SJSA1 (cell line): Measurements from ENCODE around the gene RREB1. TPM values are rescaled to one million over a fixed set of nuclear protein-coding genes. Genes with fewer than 3 reads are reported as not detected.
A peak's percentile ranks its signal among the peaks of the same experiment; 100 is the strongest.

Experiments
- DNase-seq, 2 experiments: peaks; one replicate each; pipeline ENCODE4 v3.0.0-alpha.2; 2015 to 2020; ENCODE audit warnings: low spot score in 2 of 2, low read depth in 1 of 2
- H3K27ac ChIP-seq: fragments of 250-450 bp; sonication (Bioruptor Pico); 2 replicates; pipeline ENCODE4 v1.5.1; 2020; ENCODE audit warnings: mild to moderate bottlenecking, moderate library complexity
- H3K27me3 ChIP-seq: fragments of 250-450 bp; sonication (Bioruptor Pico); replicated peaks from 2 replicates; pipeline ENCODE4 v1.5.1; 2020; ENCODE audit warnings: mild to moderate bottlenecking, moderate library complexity
- H3K36me3 ChIP-seq: fragments of 250-450 bp; sonication (Bioruptor Pico); 2 replicates; pipeline ENCODE4 v1.5.1; 2020; ENCODE audit warnings: mild to moderate bottlenecking
- H3K4me1 ChIP-seq: fragments of 250-450 bp; sonication (Bioruptor Pico); replicated peaks from 2 replicates; pipeline ENCODE4 v1.6.1; 2021; ENCODE audit warnings: mild to moderate bottlenecking
- H3K4me3 ChIP-seq: fragments of 250-450 bp; sonication (Bioruptor Pico); 2 replicates; pipeline ENCODE4 v1.5.1; 2020; ENCODE audit warnings: mild to moderate bottlenecking
- H3K9me3 ChIP-seq: fragments of 250-450 bp; sonication (Bioruptor Pico); replicated peaks from 2 replicates; pipeline ENCODE4 v1.5.1; 2020; ENCODE audit warnings: mild to moderate bottlenecking
- total RNA-seq: library from RNA; depleted of rRNA; stranded (reverse); fragments of >200 nt; shearing (Covaris generic); gene quantifications from 2 replicates; pipeline ENCODE4 v1.2.3, GENCODE V29; 2014

The RREB1 gene
- total RNA-seq, 1 experiment from 2014 or later: 16.9 TPM

DNA sequence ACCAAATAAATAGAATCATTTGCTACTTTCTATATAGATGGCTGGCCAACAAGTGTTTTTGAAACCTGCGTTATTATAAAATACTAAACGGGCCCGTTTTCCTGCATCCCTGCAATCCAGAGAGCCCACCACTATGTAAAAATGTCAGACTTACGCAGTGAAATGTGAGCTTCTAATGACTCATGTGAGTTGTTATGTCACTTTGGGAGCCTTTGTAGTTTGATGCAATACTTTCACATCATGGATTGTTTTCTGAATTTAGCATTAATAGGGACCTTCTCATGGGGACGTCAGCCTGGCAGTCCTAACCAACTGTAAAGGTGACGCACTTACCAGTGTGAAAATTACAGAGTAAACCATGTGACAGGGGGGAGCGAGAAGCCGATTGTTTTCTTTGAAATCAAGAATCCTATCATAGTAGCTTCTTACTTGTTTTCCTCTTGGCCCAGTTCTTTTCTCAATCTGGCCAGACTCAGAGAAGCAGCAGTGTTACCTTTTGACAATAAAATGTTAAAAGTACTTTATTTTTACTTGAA, 130.0 kb downstream of the RREB1 start:
- H3K36me3 ChIP-seq: peaks cover 45% of the 10 kb centered on the region
- no peaks in the 10 kb centered on the region for H3K9me3 ChIP-seq
- no peak for DNase-seq
- no peak overlapping the region for H3K27ac ChIP-seq
- H3K4me3 ChIP-seq: no peak overlapping the region
- no peaks in the 10 kb centered on the region for H3K27me3 ChIP-seq
- H3K4me1 ChIP-seq: peaks cover 16% of the 10 kb centered on the region

DNA sequence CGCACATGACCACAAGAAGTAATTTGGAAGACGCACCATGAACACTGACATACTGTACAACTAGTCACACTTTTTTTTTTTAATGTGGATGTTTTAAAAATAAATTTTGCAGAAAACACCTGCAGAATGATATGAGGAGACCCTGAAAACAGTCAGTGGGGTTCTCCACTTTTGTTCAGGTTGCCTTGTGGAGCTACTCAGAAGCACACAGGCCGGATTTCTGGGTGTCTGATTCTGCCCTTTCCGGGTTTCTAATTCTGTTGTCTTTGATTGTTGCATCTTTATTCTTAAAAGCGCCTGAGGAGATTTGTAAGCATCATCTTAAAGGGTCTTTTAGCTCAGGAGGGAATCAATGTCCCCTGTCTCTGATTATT, 130.8 kb downstream of the RREB1 start:
- no peak for DNase-seq
- Histone ChIP-seq H3K27me3 (no peaks in the 10 kb centered on the region), H3K9me3 (no peaks in the 10 kb centered on the region), H3K4me3 (no peak overlapping the region), H3K4me1 (peaks cover 23% of the 10 kb centered on the region), H3K27ac (no peak overlapping the region), H3K36me3 (peaks cover 42% of the 10 kb centered on the region)

DNA sequence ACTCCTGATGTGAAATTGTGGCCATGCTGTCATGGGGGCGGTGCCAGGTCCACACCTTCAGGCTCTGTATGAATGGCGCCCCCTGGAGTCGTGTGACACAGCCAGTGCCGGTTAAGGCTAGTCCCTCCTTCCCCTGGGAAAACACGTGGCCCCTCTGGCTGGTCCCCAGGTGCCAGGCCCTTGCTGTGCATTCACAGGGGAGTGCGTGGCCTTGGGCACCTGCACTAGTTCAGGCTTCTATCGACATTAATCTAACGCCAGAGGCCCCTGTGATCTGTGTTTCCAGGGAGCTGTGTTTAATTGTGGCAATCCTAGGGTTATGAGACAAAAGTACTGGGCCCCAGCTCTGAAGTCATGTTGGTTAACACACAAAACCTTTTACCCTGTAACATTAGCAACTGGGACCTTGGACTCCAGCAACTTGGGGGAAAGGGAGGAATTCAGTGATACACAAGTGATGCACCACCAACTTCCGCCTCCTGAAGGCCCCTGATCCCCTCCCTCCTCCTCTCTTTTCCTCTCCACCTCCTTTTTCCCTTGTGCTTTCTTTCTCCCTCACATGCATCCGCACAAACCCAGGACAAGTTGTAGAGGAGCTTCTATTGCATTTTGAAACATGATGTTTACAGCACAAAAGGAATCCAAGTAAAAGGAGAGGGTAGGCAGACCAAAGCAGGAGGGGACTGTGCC, 131.3 kb downstream of the RREB1 start:
- Histone ChIP-seq H3K4me3 (no peak overlapping the region), H3K27me3 (no peaks in the 10 kb centered on the region), H3K4me1 (peaks cover 23% of the 10 kb centered on the region), H3K36me3 (peaks cover 37% of the 10 kb centered on the region), H3K27ac (no peak overlapping the region), H3K9me3 (no peaks in the 10 kb centered on the region)
- DNase-seq: peak; percentile 48 to 85

DNA sequence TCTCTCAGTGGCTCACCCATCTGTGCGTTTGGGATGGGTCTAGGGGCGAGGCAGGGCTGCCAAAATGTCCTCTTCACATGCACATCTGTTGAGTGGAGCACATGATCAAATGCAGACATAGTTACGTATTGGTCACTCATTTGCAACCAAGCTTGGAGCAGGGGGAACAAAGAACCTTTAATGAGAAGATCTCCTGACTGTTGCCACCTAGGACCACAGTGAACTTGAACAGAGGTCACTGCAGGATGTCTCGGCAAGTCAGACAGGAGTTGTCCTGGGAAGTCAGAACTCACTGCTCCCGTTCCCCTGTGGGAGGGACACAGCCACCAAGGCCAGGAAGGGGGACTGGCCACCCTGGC, 131.8 kb downstream of the RREB1 start:
- Histone ChIP-seq H3K27me3 (no peaks in the 10 kb centered on the region), H3K9me3 (no peaks in the 10 kb centered on the region)
- no peak for DNase-seq

DNA sequence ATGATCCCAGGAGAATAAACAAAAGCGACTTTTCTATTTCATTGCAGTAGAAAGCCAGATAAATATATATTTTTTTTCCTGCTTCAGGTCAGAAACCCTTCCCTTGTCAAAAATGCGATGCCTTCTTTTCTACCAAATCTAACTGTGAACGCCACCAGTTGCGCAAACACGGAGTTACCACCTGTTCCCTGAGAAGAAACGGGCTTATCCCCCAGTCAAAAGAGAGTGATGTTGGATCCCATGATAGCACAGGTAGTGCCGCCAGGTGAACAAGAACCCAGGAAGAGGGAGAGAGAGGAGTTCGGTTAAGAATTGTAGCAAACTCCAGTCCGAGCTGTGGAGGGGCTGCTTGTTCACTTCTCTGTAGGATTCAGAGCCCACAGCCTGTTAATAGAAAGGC, 132.6 kb downstream of the RREB1 start:
- no peak for DNase-seq
- H3K9me3 ChIP-seq: no peaks in the 10 kb centered on the region
- peaks cover 23% of the 10 kb centered on the region for H3K4me1 ChIP-seq
- H3K4me3 ChIP-seq: no peak overlapping the region
- no peak overlapping the region for H3K27ac ChIP-seq
- no peaks in the 10 kb centered on the region for H3K27me3 ChIP-seq
- peaks cover 31% of the 10 kb centered on the region for H3K36me3 ChIP-seq

More for the DNA sequence above, 131.8 kb downstream of the RREB1 start:
- Histone ChIP-seq H3K4me1 (peaks cover 23% of the 10 kb centered on the region), H3K27ac (no peak overlapping the region), H3K4me3 (no peak overlapping the region), H3K36me3 (peaks cover 32% of the 10 kb centered on the region)

DNA sequence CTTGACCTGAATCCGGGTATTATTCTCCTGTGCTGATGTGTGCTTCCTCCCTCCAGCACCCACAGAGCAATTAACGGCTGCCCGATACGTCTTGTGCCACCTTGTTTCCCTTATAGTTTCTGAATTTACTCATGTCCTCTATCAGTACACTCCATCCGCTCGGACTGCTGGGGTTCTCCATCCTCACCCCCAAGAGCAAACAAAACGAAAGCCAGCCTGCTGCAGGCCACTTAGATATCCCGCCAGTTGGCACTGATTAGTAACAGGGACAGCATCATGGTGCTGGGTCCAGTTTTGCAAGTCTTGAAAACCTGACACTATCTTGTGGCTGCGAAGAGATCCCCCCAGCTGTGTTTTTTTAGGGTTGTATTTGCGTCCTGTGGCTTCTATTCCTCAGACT, 133.4 kb downstream of the RREB1 start:
- H3K4me1 ChIP-seq: peaks cover 23% of the 10 kb centered on the region
- DNase-seq: no peak
- no peak overlapping the region for H3K27ac ChIP-seq
- H3K4me3 ChIP-seq: no peak overlapping the region
- no peaks in the 10 kb centered on the region for H3K9me3 ChIP-seq
- H3K36me3 ChIP-seq: peaks cover 35% of the 10 kb centered on the region
- no peaks in the 10 kb centered on the region for H3K27me3 ChIP-seq

DNA sequence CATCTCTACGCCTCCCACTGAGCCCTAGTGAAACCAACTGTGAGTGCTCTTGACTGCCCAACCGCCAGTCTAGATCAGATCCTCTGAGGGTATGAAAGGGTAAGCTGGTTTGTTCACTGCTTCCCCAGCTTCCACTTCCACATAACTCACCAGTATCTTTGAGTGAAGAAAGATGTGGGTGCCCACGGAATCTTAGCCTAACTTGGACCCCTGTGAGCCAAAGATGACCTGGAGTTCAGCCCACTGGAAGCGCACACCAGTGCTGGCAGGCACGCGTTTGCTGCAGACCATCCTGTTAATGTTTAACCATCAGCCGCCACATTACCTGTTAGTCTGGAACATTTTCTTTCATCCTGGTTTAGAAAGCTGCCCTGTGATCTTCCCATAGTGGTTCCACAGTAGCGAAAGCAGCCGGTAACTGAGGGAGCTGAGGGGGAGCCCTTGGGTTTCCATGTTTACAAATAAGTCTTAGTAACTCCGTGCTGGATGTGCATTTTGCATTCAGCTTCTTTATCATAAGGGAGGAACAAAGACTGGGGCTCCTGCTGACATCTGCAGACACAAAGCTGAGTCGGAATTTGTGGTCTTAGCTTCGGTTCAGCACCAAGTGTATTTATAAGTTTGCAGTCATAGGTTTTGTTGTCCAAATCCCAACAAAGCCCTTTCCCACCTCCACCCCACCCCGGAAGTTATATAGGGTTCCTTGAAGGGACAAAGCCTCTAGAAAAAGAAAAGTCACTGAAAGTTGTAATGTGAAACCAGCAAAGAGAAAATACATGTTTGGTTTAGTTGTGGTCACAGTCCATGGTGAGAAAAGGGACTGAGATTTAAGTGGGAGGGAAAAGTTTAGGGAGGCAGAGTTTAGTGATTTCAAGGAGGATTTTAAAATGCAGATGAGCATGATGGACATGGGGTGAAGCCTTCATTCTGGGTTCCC, 134.2 kb downstream of the RREB1 start:
- DNase-seq: peak; percentile 59 to 77
- no peak overlapping the region; the same call in 1 of the 2 replicates for H3K4me3 ChIP-seq
- no peaks in the 10 kb centered on the region for H3K27me3 ChIP-seq
- H3K9me3 ChIP-seq: no peaks in the 10 kb centered on the region
- H3K27ac ChIP-seq: peak overlapping the region; percentile 80
- peaks cover 43% of the 10 kb centered on the region for H3K36me3 ChIP-seq
- H3K4me1 ChIP-seq: peaks cover 23% of the 10 kb centered on the region

DNA sequence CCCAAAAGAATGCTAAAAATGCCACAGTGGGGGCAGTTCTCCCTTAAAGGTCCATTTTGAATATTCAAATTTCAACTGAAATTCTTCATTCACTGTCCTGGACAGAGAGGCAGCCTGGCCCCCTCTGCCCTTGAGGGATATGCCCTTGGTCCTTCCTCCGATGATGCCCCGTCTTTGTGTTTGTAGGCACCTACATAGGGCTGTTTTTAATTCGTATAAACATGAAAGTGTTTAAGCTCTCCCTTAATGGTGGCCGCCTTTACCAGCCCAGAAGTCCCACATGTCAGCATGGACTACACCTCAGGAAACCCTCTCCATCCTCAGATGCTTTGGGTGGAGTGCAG, 135.0 kb downstream of the RREB1 start:
- no peak overlapping the region for H3K4me3 ChIP-seq
- H3K27ac ChIP-seq: peak overlapping the region; percentile 80
- H3K9me3 ChIP-seq: no peaks in the 10 kb centered on the region
- peaks cover 49% of the 10 kb centered on the region for H3K36me3 ChIP-seq
- peaks cover 23% of the 10 kb centered on the region for H3K4me1 ChIP-seq
- no peaks in the 10 kb centered on the region for H3K27me3 ChIP-seq
- no peak for DNase-seq

DNA sequence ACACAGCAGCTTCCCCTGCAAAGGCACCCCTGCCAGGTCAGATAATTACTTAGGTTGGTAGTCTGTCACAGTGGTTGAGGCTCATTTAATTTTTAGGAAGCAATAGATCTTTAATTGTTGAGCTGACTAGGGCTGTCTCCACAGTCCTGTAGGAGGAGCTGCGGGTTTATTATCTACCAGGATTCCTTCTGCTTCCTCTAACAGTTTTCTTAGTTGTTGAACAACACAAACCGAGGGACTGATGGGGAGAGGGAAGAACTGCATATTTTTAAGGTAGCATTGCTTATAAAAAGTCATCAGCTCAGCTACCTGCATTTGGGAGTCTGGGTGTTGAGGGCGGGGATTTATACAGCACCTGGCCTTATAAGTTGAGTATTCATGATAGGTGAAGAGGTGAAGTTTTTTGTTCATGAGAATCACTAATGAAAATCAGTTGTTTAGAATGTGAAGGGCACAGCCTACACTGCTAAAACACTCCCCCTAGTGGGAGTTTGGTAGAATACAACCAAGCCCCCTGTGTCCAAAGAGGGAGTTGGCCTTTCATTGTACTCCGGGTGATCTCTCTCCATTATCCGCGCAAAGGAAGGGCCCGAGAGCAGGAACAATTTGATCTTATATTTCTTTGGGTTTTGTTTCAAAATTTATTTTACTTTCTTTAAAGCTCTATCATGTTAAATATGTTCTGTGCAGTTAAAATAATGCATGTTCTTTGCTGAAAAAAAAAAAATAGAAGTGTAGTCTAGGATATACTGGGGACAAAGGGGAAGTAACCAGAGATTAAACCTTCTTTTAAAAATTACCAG, 135.6 kb downstream of the RREB1 start:
- Histone ChIP-seq H3K9me3 (no peaks in the 10 kb centered on the region), H3K4me1 (peaks cover 23% of the 10 kb centered on the region), H3K36me3 (peaks cover 54% of the 10 kb centered on the region), H3K27ac (peak overlapping the region; percentile 80), H3K27me3 (no peaks in the 10 kb centered on the region), H3K4me3 (no peak overlapping the region)
- DNase-seq: peak in 1 of 2 experiments; percentile 75

DNA sequence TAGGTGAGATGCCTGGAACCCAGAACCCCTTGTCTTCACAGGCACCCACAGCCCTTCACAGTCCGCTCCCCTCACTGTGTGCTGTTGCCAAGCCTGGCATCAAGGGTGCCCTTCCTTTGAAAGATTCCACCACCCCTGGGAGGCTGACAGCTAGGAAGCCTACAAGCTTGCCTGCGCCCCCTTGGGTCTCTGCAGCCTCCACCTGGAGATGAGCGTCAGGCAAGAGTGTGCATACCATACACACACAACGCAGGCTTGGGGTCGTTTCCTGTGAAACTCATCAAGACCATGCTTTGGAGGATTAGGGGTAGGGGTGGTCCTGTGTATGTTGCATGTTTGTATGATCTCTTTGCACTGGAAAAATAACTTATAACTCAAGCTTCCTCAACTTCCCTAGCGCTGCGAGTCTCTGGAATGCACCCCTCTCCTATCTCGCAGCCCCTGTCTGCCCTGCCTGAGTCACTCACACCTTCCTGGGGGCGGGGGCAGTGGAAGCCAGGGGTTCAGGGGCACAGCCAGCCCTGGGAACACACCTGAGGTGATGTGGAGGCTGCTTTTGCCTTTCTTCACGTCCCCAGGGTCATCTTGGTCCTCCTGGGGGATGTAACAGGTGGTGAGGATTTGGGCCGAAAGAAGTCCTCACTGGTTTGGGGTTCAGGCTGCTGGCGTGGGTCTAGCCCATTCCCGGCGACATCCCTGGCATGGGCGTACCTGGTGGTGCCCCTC, 138.1 kb downstream of the RREB1 start:
- Histone ChIP-seq H3K36me3 (peaks cover 62% of the 10 kb centered on the region), H3K4me1 (peaks cover 23% of the 10 kb centered on the region), H3K4me3 (no peak overlapping the region), H3K27me3 (no peaks in the 10 kb centered on the region), H3K27ac (no peak overlapping the region), H3K9me3 (no peaks in the 10 kb centered on the region)
- no peak for DNase-seq

DNA sequence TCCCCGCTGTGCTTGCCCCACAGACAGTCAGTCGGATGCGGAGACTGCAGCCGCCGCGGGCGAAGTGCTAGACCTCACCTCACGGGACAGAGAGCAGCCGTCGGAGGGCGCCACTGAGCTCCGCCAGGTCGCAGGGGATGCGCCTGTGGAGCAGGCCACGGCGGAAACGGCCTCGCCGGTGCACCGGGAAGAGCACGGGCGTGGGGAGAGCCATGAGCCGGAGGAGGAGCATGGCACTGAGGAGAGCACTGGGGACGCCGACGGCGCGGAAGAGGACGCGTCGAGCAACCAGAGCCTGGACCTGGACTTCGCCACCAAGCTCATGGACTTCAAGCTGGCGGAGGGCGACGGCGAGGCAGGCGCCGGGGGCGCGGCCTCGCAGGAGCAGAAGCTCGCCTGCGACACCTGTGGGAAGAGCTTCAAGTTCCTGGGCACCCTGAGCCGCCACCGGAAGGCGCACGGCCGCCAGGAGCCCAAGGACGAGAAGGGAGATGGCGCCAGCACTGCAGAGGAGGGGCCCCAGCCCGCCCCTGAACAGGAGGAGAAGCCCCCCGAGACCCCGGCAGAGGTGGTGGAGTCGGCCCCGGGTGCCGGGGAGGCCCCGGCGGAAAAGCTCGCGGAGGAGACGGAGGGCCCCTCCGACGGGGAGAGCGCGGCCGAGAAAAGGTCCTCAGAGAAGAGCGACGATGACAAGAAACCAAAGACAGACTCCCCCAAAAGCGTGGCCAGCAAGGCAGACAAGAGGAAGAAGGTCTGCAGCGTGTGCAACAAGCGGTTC, 138.8 kb downstream of the RREB1 start:
- Histone ChIP-seq H3K9me3 (no peaks in the 10 kb centered on the region), H3K4me3 (no peak overlapping the region), H3K4me1 (peaks cover 19% of the 10 kb centered on the region), H3K36me3 (peaks cover 57% of the 10 kb centered on the region), H3K27ac (no peak overlapping the region), H3K27me3 (no peaks in the 10 kb centered on the region)
- DNase-seq: no peak

DNA sequence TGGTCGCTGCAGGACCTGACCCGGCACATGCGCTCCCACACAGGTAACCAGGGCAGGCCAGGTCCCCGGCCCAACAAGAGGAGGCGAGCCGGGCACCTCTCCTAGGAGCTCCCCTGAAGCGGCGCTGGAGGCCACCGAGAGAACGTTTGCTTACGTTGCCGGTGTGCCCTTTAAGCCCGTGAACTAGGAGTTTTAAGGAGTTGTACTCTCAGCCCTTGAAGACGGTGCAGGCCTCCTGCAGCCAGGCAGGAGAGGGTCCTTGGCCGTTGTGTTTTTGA, 139.4 kb downstream of the RREB1 start:
- H3K27ac ChIP-seq: no peak overlapping the region
- no peak overlapping the region for H3K4me3 ChIP-seq
- no peak for DNase-seq
- peaks cover 13% of the 10 kb centered on the region for H3K4me1 ChIP-seq
- no peaks in the 10 kb centered on the region for H3K9me3 ChIP-seq
- H3K36me3 ChIP-seq: peaks cover 54% of the 10 kb centered on the region
- no peaks in the 10 kb centered on the region for H3K27me3 ChIP-seq

DNA sequence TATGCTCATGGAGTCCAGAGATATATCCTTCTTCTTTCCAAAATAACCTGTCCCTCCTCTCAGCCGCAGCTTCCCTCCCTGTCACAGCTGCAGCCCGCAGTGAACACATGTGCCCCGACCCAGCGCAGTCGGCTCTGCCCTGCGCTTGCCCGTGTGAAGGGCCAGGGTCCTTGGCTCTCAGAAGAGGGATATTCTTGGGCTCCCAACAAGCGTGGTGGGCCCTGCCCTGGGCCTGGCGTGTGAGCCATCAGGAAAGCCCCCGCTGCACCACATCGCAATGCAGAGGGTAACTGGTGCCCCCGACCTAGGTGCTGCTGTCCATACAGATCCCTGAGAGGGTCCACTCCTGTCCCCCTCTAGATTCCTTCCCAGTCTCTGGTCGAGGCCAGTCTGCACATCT, 140.1 kb downstream of the RREB1 start:
- Histone ChIP-seq H3K27me3 (no peaks in the 10 kb centered on the region), H3K27ac (no peak overlapping the region), H3K4me3 (no peak overlapping the region), H3K9me3 (no peaks in the 10 kb centered on the region), H3K36me3 (peaks cover 54% of the 10 kb centered on the region), H3K4me1 (peaks cover 6% of the 10 kb centered on the region)
- no peak for DNase-seq
